Panc1 (cell line): ENCODE results near the gene BRD3. TPM values are rescaled to one million over a fixed set of nuclear protein-coding genes. Genes with fewer than 3 reads are reported as not detected.

Experiments used
- ATAC-seq: fragments of 200-7000 bp; cut with Tn5 transposase; 2 replicates; pipeline ENCODE4 v1.9.1; 2020; ENCODE audit warnings: mild to moderate bottlenecking, moderate library complexity
- BruUV-seq: library from RNA; stranded (reverse); fragments of 400-500 nt; replicated peaks from 2 replicates; lab custom pipeline; 2021; lab: Mats Ljungman, UMichigan
- CTCF ChIA-PET: fragments of 300-600 bp; sonication (Branson Sonifier 250); formaldehyde crosslinking; loops from one replicate; lab custom pipeline; 2022; ENCODE audit warnings: antibody characterized with exemption; lab: Charles Lee
- POLR2A ChIA-PET: fragments of 300-600 bp; sonication (Branson Sonifier 250); formaldehyde crosslinking; loops from one replicate; lab custom pipeline; 2022; ENCODE audit warnings: antibody characterized with exemption; lab: Charles Lee
- DNase-seq: peaks from one replicate; pipeline ENCODE4 v3.0.0-alpha.2; 2010; ENCODE audit warnings: low read depth, low spot score
- H3K27ac ChIP-seq: 2 replicates; pipeline ENCODE4 v1.5.1; 2011; ENCODE audit warnings: mild to moderate bottlenecking, low read length, inconsistent platforms
- H3K27me3 ChIP-seq: fragments of 200-500 bp; sonication (Bioruptor generic); 2 replicates; pipeline ENCODE4 v1.6.0; 2014; ENCODE audit warnings: low read length, inconsistent platforms; ENCODE audit not compliant: control insufficient read depth, insufficient read depth
- H3K36me3 ChIP-seq: fragments of 200-500 bp; sonication (Bioruptor generic); 2 replicates; pipeline ENCODE4 v1.5.1; 2014; ENCODE audit warnings: inconsistent platforms, mild to moderate bottlenecking, low read length, moderate library complexity; ENCODE audit not compliant: control insufficient read depth, insufficient read depth
- H3K4me1 ChIP-seq: 2 replicates; pipeline ENCODE4 v1.5.1; 2011; ENCODE audit warnings: inconsistent platforms, mild to moderate bottlenecking, low read length, moderate library complexity; ENCODE audit not compliant: control insufficient read depth, insufficient read depth
- H3K4me3 ChIP-seq, 2 experiments: 2 replicates each; pipeline ENCODE4 v1.5.1; 2011 to 2012; ENCODE audit warnings: low read depth in 2 of 2, low read length in 2 of 2, mild to moderate bottlenecking in 2 of 2, inconsistent platforms in 1 of 2, moderate library complexity in 1 of 2
- H3K9me3 ChIP-seq: fragments of 200-500 bp; sonication (Bioruptor generic); 2 replicates; pipeline ENCODE4 v1.5.1; 2014; ENCODE audit warnings: low read depth, mild to moderate bottlenecking, inconsistent platforms, low read length, moderate library complexity; ENCODE audit not compliant: control insufficient read depth, insufficient read depth
- CTCF ChIP-seq: fragments of 450-650 bp; IDR thresholded peaks from 2 replicates; pipeline ENCODE4 v1.5.1; 2017; ENCODE audit warnings: mild to moderate bottlenecking
- POLR2AphosphoS5 ChIP-seq: IDR thresholded peaks from 2 replicates; pipeline ENCODE4 v1.6.1; 2012; ENCODE audit warnings: mild to moderate bottlenecking, low read depth, low read length, moderate library complexity
- REST ChIP-seq, 2 experiments: IDR thresholded peaks; 2 replicates each; pipeline ENCODE4 v1.6.1; 2011 to 2012; ENCODE audit warnings: low read depth in 2 of 2, control low read depth in 1 of 2, low read length in 1 of 2, mild to moderate bottlenecking in 1 of 2, moderate library complexity in 1 of 2; ENCODE audit not compliant: insufficient read depth in 1 of 2
- SIN3A ChIP-seq: IDR thresholded peaks from 2 replicates; pipeline ENCODE4 v1.6.1; 2012; ENCODE audit warnings: low read depth, mild to moderate bottlenecking, low read length, moderate library complexity, borderline replicate concordance; ENCODE audit not compliant: insufficient read depth
- TCF7L2 ChIP-seq: IDR thresholded peaks from 2 replicates; pipeline ENCODE4 v1.6.1; 2011; ENCODE audit warnings: mild to moderate bottlenecking, low read depth, low read length, inconsistent platforms
- in situ Hi-C: cut with HindIII; loops from 2 replicates; pipeline ENCODE4 v1.10.0; 2016; ENCODE audit warnings: low sequenced_read_pairs, low pct_unique_long_range_greater_than_20kb
- intact Hi-C: fragments of 100-400 bp; cut with micrococcal nuclease; formaldehyde crosslinking; loops from one replicate; pipeline ENCODE4 v1.10.0; 2022; ENCODE audit not compliant: unreplicated experiment
- total RNA-seq: library from RNA; stranded (reverse); gene quantifications from one replicate; pipeline ENCODE4 v1.2.1, GENCODE V29; 2021; ENCODE audit not compliant: unreplicated experiment

BRD3 gene
- total RNA-seq, 1 experiment from 2014 or later: 27.6 TPM

GRCh38 chr9:134010310-134011173 lies 57.3 kb downstream of the BRD3 start:
- Histone ChIP-seq H3K9me3 (no peaks in the 10 kb centered on the region), H3K27ac (no peak overlapping the region), H3K27me3 (no peaks in the 10 kb centered on the region), H3K36me3 (no peaks in the 10 kb centered on the region), H3K4me3 (no peak overlapping the region), H3K4me1 (no peaks in the 10 kb centered on the region)
- ATAC-seq (no peak), DNase-seq (no peak)
- POLR2A ChIA-PET: no interaction called here
- BruUV-seq: no TSS peak
- intact Hi-C loops: no loop called here
- CTCF ChIA-PET: no interaction called here
- in situ Hi-C loops: no loop called here
- TF ChIP-seq SIN3A (no peak), CTCF (no peak), POLR2AphosphoS5 (no peak)

GRCh38 chr9:134007571-134007970 lies 60.3 kb downstream of the BRD3 start:
- no peaks in the 10 kb centered on the region for H3K9me3 ChIP-seq
- no peak for ATAC-seq

More at GRCh38 chr9:134007571-134007970, 60.3 kb downstream of the BRD3 start:
- ChIA-PET CTCF (interaction anchor here (0.6 kb wide), 1 partner anchor 127 kb away, joined by 3 read pairs; no protein-coding TSS in a partner anchor), POLR2A (no interaction called here)
- H3K4me3 ChIP-seq: no peak overlapping the region
- no peaks in the 10 kb centered on the region for H3K4me1 ChIP-seq
- no peak overlapping the region for H3K27ac ChIP-seq
- DNase-seq: no peak
- in situ Hi-C loops: no loop called here
- no peaks in the 10 kb centered on the region for H3K36me3 ChIP-seq
- H3K27me3 ChIP-seq: no peaks in the 10 kb centered on the region
- intact Hi-C loops: no loop called here
- TF ChIP-seq CTCF: no peak
- TF ChIP-seq SIN3A: no peak
- no peak for TF ChIP-seq TCF7L2
- no peak for TF ChIP-seq REST (IDR thresholded peaks at IDR 0.05; ENCODE audit: insufficient read depth in 1 of 2, low read depth in 2 of 2, low read length in 1 of 2)
- TF ChIP-seq POLR2AphosphoS5: no peak
- BruUV-seq: no TSS peak
